ENCODE data around the gene MAP3K10. TPM values are rescaled to one million over a fixed set of nuclear protein-coding genes. Genes with fewer than 3 reads are reported as not detected.

MAP3K10 gene
- total RNA-seq (2014; rRNA removed; shearing (Covaris generic)): 15.7 and 19.6 TPM in 2 replicates

GRCh38 chr19:40190891-40191835 lies at the start of gene MAP3K10:
Gene MAP3K10 (plus strand): TSS chr19:40191426. CDS start chr19:40192032, 606 bp downstream.

DNA sequence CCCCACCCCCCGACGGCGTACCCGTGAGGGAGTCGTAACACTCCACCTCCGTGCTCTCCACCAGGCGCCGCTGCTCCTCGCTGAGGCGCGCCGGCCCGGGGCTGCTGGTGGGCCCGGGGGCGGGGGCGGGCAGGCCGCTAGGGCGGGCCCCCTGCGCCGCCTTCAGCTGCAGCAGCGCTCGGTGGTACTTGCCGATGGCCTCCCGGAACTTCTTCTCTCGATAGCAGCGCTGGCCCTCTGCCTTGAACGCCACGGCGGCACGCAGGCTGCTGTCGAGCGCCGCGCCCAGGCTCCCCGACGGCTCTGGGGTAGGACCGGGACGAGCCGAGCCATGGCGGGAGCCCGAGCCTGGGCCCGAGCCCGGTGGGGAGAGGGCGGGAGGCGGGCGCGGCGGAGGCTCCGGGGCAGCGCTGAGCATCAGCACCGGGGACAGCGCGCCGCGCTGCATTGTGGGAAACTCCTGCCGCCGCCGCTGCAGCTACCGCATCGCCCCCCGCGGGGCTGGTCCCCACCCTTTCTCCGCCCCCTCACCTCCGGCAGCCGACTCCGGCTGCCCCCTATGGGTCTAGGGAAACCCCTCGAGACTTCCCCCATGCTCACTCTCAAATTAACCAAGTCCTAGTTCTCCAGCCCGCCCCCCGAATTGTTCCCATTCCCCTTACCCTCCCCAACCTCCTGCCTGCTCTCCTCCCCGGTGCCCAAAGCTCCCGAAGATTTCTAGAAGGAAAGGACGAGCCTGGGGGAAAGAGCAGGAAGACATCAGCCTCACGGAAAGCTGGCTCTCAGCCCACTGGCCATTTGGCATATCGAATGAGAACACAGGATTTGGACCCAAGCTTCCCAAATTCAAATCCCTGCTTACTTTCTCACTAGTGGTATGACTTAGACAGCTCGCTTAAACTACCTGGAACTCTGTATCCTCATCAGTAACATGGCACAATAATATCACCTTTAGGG lies 27.0 kb downstream of the MAP3K10 start, which contains the start of gene TTC9B:
Gene TTC9B, minus strand, starts transcription at position 451 of the 957 bp plus-strand sequence. Its CDS starts 3 bp downstream, at position 448.

Other genes starting within 250 kb of the MAP3K10 start
- gene PSMC4, start 220.3 kb upstream of the MAP3K10 start, total RNA-seq (2014; rRNA removed; shearing (Covaris generic)): 264 and 269 TPM in 2 replicates
- 0.61 and 1.4 TPM in 2 replicates for gene ZNF546, start 194.4 kb upstream of the MAP3K10 start, total RNA-seq (2014; rRNA removed; shearing (Covaris generic))
- gene ZNF780B, start 135.2 kb upstream of the MAP3K10 start, total RNA-seq (2014; rRNA removed; shearing (Covaris generic)): 15.1 and 30.4 TPM in 2 replicates
- 5.7 and 17.9 TPM in 2 replicates for gene ZNF780A, start 100.5 kb upstream of the MAP3K10 start, total RNA-seq (2014; rRNA removed; shearing (Covaris generic))
- gene TTC9B, start 27.0 kb downstream of the MAP3K10 start, total RNA-seq (2014; rRNA removed; shearing (Covaris generic)): 0.27 and 0.72 TPM in 2 replicates
- gene CCNP, start 35.3 kb downstream of the MAP3K10 start, total RNA-seq (2014; rRNA removed; shearing (Covaris generic)): not detected in 2 replicates
- 99.1 and 100 TPM in 2 replicates for gene AKT2, start 93.9 kb downstream of the MAP3K10 start, total RNA-seq (2014; rRNA removed; shearing (Covaris generic))
- 15.9 and 19.0 TPM in 2 replicates for gene C19orf47, start 157.0 kb downstream of the MAP3K10 start, total RNA-seq (2014; rRNA removed; shearing (Covaris generic))
- 127 and 131 TPM in 2 replicates for gene PLD3, start 157.3 kb downstream of the MAP3K10 start, total RNA-seq (2014; rRNA removed; shearing (Covaris generic))
- 0.19 TPM in 1 of 2 replicates, not detected in the other for gene HIPK4, start 198.8 kb downstream of the MAP3K10 start, total RNA-seq (2014; rRNA removed; shearing (Covaris generic))
- 1.2 and 1.7 TPM in 2 replicates for gene PRX, start 222.0 kb downstream of the MAP3K10 start, total RNA-seq (2014; rRNA removed; shearing (Covaris generic))
- gene SERTAD1, start 234.6 kb downstream of the MAP3K10 start, total RNA-seq (2014; rRNA removed; shearing (Covaris generic)): 23.8 and 25.6 TPM in 2 replicates

All from A375 (cell line).